HepG2 (cell line): Measurements from ENCODE around the gene REEP2. TPM values are rescaled to one million over a fixed set of nuclear protein-coding genes. Genes with fewer than 3 reads are reported as not detected.

Experiments
- BCLAF1 ChIP-seq: fragments of 450-650 bp; IDR thresholded peaks from 2 replicates; pipeline ENCODE4 v1.6.1; 2017; ENCODE audit warnings: mild to moderate bottlenecking
- CREB1 ChIP-seq, 2 experiments: fragments of 450-650 bp in 1 of 2; IDR thresholded peaks; 2 replicates each; pipeline ENCODE4 v1.6.1; 2016 to 2017; ENCODE audit warnings: control low read depth in 1 of 2, mild to moderate bottlenecking in 1 of 2, missing compliant biosample characterization in 1 of 2, missing genetic modification characterization in 1 of 2
- FOXK1 ChIP-seq: sonication (generic); formaldehyde crosslinking; IDR thresholded peaks from 2 replicates; pipeline ENCODE4 v1.4.0; 2020; ENCODE audit warnings: low read depth, missing genetic modification reagents, borderline replicate concordance
- HOXA3 ChIP-seq: sonication (generic); formaldehyde crosslinking; IDR thresholded peaks from 2 replicates; pipeline ENCODE4 v1.5.0; 2020; ENCODE audit warnings: missing genetic modification reagents
- LBX2 ChIP-seq: sonication (generic); formaldehyde crosslinking; IDR thresholded peaks from 2 replicates; pipeline ENCODE4 v1.5.0; 2020; ENCODE audit warnings: missing genetic modification reagents, mild to moderate bottlenecking, borderline replicate concordance
- LRRFIP1 ChIP-seq: sonication (generic); formaldehyde crosslinking; conservative IDR thresholded peaks from 2 replicates; pipeline ENCODE4 v1.4.0; 2020; ENCODE audit warnings: missing genetic modification reagents
- MIXL1 ChIP-seq: IDR thresholded peaks from 2 replicates; pipeline ENCODE4 v1.6.1; 2016
- PRMT3 ChIP-seq: sonication (generic); formaldehyde crosslinking; IDR thresholded peaks from 2 replicates; pipeline ENCODE4 v1.8.1; 2022; ENCODE audit warnings: low read depth, mild to moderate bottlenecking, moderate library complexity, missing genetic modification reagents, borderline replicate concordance
- RELA ChIP-seq: sonication (generic); formaldehyde crosslinking; IDR thresholded peaks from 2 replicates; pipeline ENCODE4 v1.4.0; 2020; ENCODE audit warnings: missing genetic modification reagents
- SP4 ChIP-seq: sonication (generic); formaldehyde crosslinking; IDR thresholded peaks from 2 replicates; pipeline ENCODE4 v1.8.1; 2023; ENCODE audit warnings: mild to moderate bottlenecking, missing genetic modification reagents
- ZBTB7B ChIP-seq: sonication (generic); formaldehyde crosslinking; IDR thresholded peaks from 2 replicates; pipeline ENCODE4 v1.4.0; 2020; ENCODE audit warnings: missing genetic modification reagents
- ZNF121 ChIP-seq: sonication (generic); formaldehyde crosslinking; IDR thresholded peaks from 2 replicates; pipeline ENCODE4 v1.5.0; 2020; ENCODE audit warnings: mild to moderate bottlenecking, missing genetic modification reagents
- ZNF343 ChIP-seq: sonication (generic); formaldehyde crosslinking; IDR thresholded peaks from 2 replicates; pipeline ENCODE4 v1.4.0; 2020; ENCODE audit warnings: mild to moderate bottlenecking, missing genetic modification reagents
- ZNF44 ChIP-seq: sonication (generic); formaldehyde crosslinking; IDR thresholded peaks from 2 replicates; pipeline ENCODE4 v1.5.1; 2020; ENCODE audit warnings: mild to moderate bottlenecking, missing genetic modification reagents
- ZNF501 ChIP-seq: sonication (generic); formaldehyde crosslinking; IDR thresholded peaks from 2 replicates; pipeline ENCODE4 v1.5.1; 2020; ENCODE audit warnings: mild to moderate bottlenecking, moderate library complexity, missing genetic modification reagents
- ZNF589 ChIP-seq: sonication (generic); formaldehyde crosslinking; conservative IDR thresholded peaks from 2 replicates; pipeline ENCODE4 v1.8.0; 2022; ENCODE audit warnings: mild to moderate bottlenecking, moderate library complexity, missing genetic modification reagents
- ZNF709 ChIP-seq: sonication (generic); formaldehyde crosslinking; IDR thresholded peaks from 2 replicates; pipeline ENCODE4 v1.5.0; 2020; ENCODE audit warnings: mild to moderate bottlenecking, missing genetic modification reagents
- ZNF816 ChIP-seq: sonication (generic); formaldehyde crosslinking; IDR thresholded peaks from 2 replicates; pipeline ENCODE4 v1.8.0; 2022; ENCODE audit warnings: missing genetic modification reagents, mild to moderate bottlenecking, borderline replicate concordance
- ZNF841 ChIP-seq: sonication (generic); formaldehyde crosslinking; IDR thresholded peaks from 2 replicates; pipeline ENCODE4 v1.8.1; 2023; ENCODE audit warnings: missing genetic modification reagents, borderline replicate concordance
- ZSCAN31 ChIP-seq: sonication (generic); formaldehyde crosslinking; IDR thresholded peaks from 2 replicates; pipeline ENCODE4 v1.5.0; 2020; ENCODE audit warnings: low read depth, mild to moderate bottlenecking, missing genetic modification reagents
- polyA plus RNA-seq, 8 experiments: library from polyadenylated mRNA; depleted of rRNA in 3 of 8; stranded (reverse) in 7 of 8; unstranded in 1 of 8; fragments of >200 nt; fragmentation: Illumina TruSeq in 4 of 8; extraction: Trizol in 4 of 8; gene quantifications; 2 replicates each; pipeline versions ENCODE4 v1.2.1 to v1.2.3, GENCODE V29; 2011 to 2016; ENCODE audit warnings: low read depth in 4 of 8, missing spikeins in 1 of 8, mixed read lengths in 1 of 8; ENCODE audit not compliant: insufficient read depth in 1 of 8
- total RNA-seq, 5 experiments: library from RNA; depleted of rRNA; stranded (reverse); fragments of >200 nt; fragmentation: Illumina TruSeq; extraction: Trizol; gene quantifications; 2 replicates each; pipeline ENCODE4 v1.2.3, GENCODE V29; 2016; ENCODE audit warnings: low read depth in 1 of 5
- TF ChIP-seq, protein P1 (sequence below): sonication (generic); formaldehyde crosslinking; IDR thresholded peaks from 2 replicates; pipeline ENCODE4 v1.5.1; 2020; ENCODE audit warnings: missing genetic modification reagents, mild to moderate bottlenecking, borderline replicate concordance
- TF ChIP-seq, protein P2 (sequence below): IDR thresholded peaks from 2 replicates; pipeline ENCODE4 v1.6.1; 2016; ENCODE audit warnings: missing genetic modification reagents, missing compliant biosample characterization

The REEP2 gene
- total and polyA plus RNA-seq, 2 of the 13 experiments (the other 11 are each of a cell fraction or from before 2014, with no cell fraction given), result 5.3 to 7.8 TPM

DNA sequence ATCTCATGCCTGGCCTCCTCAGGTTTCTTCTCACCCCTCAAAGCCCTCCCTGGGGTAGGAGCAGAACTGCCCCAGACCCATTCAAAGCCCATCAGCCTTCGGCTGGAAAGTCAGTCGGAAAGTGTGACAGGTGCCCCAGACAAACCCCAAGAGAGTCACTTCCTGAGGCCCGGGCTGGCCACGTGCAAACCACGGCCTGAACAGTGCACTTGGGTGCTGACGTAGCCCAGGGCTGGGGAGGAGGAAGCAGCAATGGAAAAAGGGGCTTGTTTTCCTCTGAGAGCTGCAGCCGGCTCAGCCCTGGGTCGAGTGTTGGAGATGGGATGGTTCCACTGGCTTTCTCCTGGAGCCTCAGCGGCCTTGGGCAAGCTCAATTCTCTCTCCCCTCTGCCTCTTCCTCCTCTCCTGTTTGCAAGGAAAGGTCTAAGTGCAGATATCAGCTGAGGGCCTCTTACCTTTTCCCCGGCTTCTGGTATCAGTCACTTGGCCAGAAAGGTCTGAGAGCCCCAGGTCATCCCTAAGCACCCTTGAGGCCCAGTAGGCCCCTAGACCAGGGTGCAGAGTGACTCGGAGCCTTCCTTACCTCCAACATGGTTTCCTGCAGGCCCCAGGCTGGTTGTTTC lies 20.6 kb downstream of the REEP2 start (continued):
- TF ChIP-seq, protein P1, sequence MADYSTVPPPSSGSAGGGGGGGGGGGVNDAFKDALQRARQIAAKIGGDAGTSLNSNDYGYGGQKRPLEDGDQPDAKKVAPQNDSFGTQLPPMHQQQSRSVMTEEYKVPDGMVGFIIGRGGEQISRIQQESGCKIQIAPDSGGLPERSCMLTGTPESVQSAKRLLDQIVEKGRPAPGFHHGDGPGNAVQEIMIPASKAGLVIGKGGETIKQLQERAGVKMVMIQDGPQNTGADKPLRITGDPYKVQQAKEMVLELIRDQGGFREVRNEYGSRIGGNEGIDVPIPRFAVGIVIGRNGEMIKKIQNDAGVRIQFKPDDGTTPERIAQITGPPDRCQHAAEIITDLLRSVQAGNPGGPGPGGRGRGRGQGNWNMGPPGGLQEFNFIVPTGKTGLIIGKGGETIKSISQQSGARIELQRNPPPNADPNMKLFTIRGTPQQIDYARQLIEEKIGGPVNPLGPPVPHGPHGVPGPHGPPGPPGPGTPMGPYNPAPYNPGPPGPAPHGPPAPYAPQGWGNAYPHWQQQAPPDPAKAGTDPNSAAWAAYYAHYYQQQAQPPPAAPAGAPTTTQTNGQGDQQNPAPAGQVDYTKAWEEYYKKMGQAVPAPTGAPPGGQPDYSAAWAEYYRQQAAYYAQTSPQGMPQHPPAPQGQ (CRISPR knock-in tag), result no peak
- TF ChIP-seq, protein P2, sequence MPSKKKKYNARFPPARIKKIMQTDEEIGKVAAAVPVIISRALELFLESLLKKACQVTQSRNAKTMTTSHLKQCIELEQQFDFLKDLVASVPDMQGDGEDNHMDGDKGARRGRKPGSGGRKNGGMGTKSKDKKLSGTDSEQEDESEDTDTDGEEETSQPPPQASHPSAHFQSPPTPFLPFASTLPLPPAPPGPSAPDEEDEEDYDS (CRISPR knock-in tag), result peak; percentile 22; the same call in 1 of the 2 replicates
- TF ChIP-seq ZNF709, result no peak
- 0 out of 2 replicates have a peak, but pooled peaks have one; percentile 30 for TF ChIP-seq ZNF589 (CRISPR knock-in tag)
- TF ChIP-seq PRMT3, result no peak
- TF ChIP-seq FOXK1 (CRISPR knock-in tag), result peak; percentile 33; the same call in 1 of the 2 replicates
- peak; percentile 25; the same call in 1 of the 2 replicates for TF ChIP-seq ZNF816 (CRISPR knock-in tag)
- no peak for TF ChIP-seq BCLAF1
- 0 out of 2 replicates have a peak, but pooled peaks have one; percentile 25 for TF ChIP-seq SP4 (CRISPR knock-in tag)
- TF ChIP-seq ZBTB7B (CRISPR knock-in tag), result no peak
- TF ChIP-seq LRRFIP1 (CRISPR knock-in tag), result no peak
- TF ChIP-seq MIXL1 (CRISPR knock-in tag), result 0 out of 2 replicates have a peak, but pooled peaks have one; percentile 38
- no peak for TF ChIP-seq ZNF841 (CRISPR knock-in tag)
- TF ChIP-seq ZNF44 (CRISPR knock-in tag), result no peak
- 0 out of 2 replicates have a peak, but pooled peaks have one; percentile 36 for TF ChIP-seq ZSCAN31 (CRISPR knock-in tag)
- peak; percentile 94; the same call in 1 of the 2 replicates for TF ChIP-seq LBX2 (CRISPR knock-in tag)
- peak; percentile 55; the same call in 1 of the 2 replicates for TF ChIP-seq CREB1 (IDR thresholded peaks at IDR 0.05)
- TF ChIP-seq CREB1 (CRISPR knock-in tag; IDR thresholded peaks at IDR 0.05), result peak; percentile 72
- TF ChIP-seq ZNF501 (CRISPR knock-in tag), result peak; percentile 39; the same call in 1 of the 2 replicates
- no peak for TF ChIP-seq RELA (CRISPR knock-in tag)
- peak; percentile 50; the same call in 1 of the 2 replicates for TF ChIP-seq ZNF343 (CRISPR knock-in tag)
- no peak for TF ChIP-seq ZNF121 (CRISPR knock-in tag)
- TF ChIP-seq HOXA3 (CRISPR knock-in tag), result peak; percentile 59; the same call in 1 of the 2 replicates
